ENCODE data around the gene SLC46A3.

SLC46A3 gene

GRCh38 chr13:28680541-28680940 is 38.2 kb downstream of the SLC46A3 start:
- no peak for DNase-seq

DNA sequence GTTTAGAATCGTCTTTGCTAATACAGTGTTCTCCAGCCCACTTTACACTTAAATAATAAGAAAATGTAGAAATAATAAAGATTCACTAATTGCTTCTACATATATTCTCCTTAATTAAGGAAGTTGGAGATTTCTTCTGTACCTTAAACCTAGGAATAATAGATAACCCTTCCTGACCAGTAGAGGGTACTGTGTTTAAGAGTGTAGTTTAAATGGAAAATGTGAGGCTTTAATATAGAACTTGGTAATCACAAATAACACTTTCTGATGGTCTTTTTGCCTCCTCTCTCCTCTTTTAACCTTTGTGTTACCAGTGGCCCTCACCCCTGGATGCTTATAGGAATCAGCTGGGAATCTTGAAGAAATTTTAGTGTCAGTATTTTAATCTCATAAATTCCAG is 39.1 kb downstream of the SLC46A3 start:
- peak; percentile 60 to 74 for DNase-seq

DNA sequence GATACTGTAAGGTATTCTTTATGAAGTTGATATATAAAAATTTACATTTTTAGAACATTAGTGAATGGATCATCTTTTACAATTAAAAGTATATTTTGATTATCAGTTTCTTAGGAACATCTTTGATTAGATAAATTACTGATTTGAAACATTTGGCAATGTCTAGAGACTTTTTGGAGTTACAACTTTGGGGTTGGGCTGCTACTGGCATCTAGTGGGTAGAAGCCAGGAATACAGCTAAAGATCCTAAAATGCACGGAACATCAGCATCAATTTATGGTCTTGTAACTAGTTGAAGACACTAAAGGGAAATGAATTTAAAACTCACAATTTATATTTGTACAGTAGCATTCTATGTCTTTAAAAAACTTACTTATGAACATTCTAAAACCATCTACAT is 40.0 kb downstream of the SLC46A3 start:
- peak; percentile 11 to 25 for DNase-seq

DNA sequence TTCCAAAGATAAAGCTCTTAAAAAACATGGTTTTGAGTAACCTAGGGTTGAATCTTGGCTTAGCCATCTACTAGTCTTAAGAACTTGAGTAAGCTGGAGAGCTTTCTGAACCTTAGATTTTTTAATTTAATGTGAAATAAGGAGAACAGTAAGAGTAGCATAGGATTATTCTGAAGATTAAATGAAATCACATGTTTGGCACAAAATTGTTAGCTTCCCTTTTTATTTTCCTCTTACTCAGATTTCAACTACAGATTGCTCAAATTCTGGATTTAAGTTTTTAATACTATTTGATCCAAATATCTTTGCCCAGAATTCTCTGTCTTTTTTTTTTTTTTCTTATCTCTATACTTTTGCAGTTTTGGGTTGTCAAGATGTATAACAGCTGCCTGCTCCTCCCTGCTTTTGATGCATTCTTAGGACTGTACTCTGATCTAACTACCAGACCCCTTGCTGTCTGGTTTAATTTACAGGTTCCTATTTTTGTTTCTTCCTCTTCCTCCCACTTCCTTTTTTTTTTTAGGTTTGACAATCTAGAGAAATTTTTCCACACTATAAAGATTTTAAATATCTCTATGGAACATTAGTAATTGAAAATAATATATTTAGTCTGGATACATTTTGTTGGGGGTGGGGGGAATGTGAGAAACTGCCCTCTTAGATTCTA is 47.5 kb downstream of the SLC46A3 start:
- peak; percentile 45 to 50 for DNase-seq

GRCh38 chr13:28666897-28667488 is 51.8 kb downstream of the SLC46A3 start:
- no peak for DNase-seq

DNA sequence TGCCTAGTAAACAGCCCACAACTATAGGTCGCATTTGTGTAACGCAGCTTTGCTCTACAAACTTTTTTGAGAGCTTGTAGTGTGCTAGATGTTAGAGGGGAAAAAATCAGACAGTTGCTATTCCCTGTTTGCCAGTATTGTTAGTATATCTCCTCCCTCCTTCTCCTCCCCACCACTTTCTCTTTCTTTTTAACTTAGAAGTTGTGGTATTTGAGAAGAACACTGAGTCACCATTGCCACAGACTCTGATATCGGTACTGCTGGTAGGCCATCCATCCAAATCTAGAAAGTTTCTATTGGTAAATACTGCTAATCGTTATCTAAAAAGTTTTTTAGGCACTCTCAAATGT is 59.2 kb downstream of the SLC46A3 start:
- DNase-seq, result peak; percentile 23 to 34

GRCh38 chr13:28658796-28659620 is 59.8 kb downstream of the SLC46A3 start, which contains the start of gene POMP:
Gene POMP (plus strand): TSS chr13:28659130. CDS start chr13:28659185, 55 bp downstream.
- DNase-seq, result peak; percentile 73 to 74

GRCh38 chr13:28658539-28658795 is 60.3 kb downstream of the SLC46A3 start:
- no peak for DNase-seq

DNA sequence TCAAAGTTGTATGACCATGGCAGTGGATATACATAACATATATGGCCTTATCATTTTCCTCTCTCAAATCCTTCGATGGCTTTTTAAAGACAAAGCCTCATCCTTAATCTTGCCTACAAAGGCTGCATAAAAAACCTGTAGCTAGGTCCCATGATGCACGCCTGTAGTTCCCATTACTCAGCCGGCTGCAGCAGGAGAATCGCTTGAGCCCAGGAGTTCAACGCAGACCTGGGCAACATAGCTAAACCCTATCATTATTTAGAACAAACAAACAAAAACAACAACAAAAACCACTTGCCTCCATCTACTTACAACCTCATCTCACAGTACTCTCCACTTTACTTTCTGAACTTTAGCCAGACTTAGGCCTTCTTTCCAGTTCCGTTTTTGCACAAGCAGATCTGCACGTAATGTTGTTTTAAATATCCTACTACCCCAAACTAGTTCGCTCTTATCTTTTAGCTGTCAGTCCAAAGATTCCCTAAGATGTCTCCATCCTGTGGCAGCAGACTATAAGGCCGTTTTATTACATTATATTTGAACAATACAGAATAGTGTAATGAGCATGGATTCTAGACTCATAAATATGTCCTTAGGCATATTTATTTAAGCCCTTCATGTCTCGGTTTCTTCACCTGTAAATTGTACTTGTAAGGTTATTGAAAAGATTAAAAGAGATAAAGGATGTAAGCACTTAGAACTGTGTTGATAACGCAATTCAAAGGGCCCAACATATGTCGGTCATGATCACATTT is 60.8 kb downstream of the SLC46A3 start:
- DNase-seq, result peak; percentile 56 to 71

DNA sequence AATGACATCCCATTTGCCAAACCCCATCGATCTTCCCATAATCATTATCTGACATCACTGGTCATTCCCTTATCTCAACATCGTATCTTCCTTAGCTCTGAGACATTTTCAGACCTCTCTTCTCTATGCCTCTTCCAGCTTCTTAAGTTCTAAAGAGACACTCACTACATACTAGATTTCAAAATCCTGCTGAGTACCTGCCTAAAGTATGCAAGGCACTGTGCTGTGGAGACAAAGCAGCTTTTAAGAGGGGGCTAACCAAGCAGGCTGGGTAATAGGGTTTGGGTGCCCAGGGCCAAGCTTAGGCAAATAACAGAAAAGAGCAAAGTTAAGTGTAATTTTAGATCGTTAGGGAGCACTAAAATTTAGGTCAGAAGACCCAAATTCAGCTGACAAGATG is 63.2 kb downstream of the SLC46A3 start:
- DNase-seq, result no peak

DNA sequence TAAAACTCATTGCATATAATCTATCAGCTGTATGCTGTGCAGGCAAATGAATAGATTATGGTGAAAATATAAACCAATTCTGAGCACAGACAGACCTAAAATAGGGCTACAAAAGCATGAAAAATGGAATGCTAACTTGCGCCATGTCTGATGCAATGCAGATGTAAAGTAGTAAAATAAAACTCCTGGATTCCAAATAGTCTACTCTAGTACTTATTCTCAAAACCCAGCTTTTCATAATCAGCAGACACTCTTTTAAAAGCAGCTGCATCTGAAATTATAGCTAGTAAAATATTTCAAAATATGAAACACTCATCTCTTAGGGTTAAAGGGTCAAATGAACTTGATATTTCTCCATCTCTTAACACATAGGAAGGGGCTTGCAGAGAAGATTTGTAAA is 64.5 kb downstream of the SLC46A3 start:
- no peak for DNase-seq

DNA sequence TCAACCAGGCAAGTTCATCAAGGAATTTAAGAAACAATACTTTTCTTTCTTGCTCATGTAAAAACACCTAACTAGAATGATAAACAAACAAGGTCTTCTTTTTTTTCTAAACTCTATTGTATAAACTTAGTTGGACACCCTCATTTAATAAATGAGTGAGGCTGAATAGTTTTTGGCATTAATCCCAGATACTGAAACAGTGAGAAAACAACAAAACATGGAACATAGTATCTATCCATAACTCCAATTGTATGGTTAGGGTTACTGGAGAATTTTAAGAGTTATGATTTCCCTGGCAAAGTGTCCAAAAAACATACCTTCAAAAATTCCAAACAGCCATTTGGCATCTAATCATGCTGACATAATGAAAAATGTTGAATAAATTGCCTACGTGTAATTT is 65.7 kb downstream of the SLC46A3 start:
- no peak for DNase-seq

DNA sequence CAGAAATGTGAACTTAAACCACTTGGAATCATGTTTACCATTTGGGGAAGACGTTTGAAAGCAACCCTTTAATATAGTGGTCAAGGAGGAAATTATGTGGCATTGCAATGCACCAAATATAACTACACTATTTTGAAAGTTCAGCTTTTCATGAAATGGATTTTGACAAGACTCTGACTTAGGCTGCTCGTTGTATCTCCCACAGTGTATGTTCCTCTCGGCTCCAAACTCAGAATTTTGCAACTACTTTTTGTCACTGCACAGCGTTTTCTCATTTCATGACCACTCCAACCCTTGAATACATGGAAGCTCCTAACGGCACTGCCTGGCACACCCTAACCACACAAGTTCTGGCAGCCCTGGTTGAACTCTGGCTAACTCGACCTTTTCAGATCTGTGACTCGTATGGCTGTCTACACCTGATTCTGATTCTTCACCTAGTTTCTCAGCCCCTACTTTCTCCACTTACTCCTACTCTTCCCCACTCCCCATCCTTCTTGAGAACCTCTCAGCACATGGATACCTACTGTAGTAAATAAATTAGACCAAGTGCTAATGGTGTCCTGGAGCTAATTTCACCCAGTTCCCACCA is 66.9 kb downstream of the SLC46A3 start:
- no peak for DNase-seq

DNA sequence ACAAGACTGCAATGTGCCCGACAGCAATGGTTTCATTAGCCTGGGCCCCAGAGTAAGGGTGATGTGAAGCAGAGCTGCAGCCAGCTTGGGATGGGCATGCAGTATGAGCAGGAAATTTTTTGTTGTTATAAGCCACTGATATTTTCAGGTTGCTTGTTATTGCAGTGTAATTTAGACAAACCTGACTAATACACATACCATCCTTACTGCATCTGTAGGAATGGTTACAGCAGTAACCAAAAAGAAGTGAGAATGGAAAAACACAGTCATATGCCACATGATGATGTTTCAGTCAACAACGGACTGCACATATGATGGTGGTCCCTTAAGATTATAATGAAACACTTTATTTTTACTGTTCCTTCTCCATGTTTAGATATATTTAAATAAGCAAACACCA is 68.5 kb downstream of the SLC46A3 start:
- no peak for DNase-seq

Measured in AML-193 (cell line).